Fibroblast of upper back skin (primary cell): ENCODE results near the gene FBN3.
"Not testable (repeated sequence)": the region's sequence is repeated elsewhere in the genome, so short reads cannot be mapped to it uniquely, and the experiment has no call there.

Experiments
- DNase-seq: peaks from one replicate; pipeline ENCODE4 v3.0.0-alpha.2; 2013

The FBN3 gene

GRCh38 chr19:8046569-8047165 is 102.7 kb downstream of the FBN3 start:
- no peak for DNase-seq

GRCh38 chr19:8045872-8046568 is 103.4 kb downstream of the FBN3 start:
- DNase-seq: no peak

- DNase-seq: no peak
Measured at GRCh38 chr19:8044018-8044417, 105.4 kb downstream of the FBN3 start.

GRCh38 chr19:8042900-8043299 is 106.5 kb downstream of the FBN3 start:
- no peak for DNase-seq

GRCh38 chr19:8041531-8041931 is 107.9 kb downstream of the FBN3 start:
- no peak for DNase-seq

GRCh38 chr19:8039231-8039630 is 110.2 kb downstream of the FBN3 start:
- no peak for DNase-seq

- DNase-seq: no peak
Measured at GRCh38 chr19:8038815-8039214, 110.6 kb downstream of the FBN3 start.

GRCh38 chr19:8036434-8037099 is 112.8 kb downstream of the FBN3 start:
- DNase-seq: no peak

- no peak for DNase-seq
Measured at GRCh38 chr19:8034178-8034525, 115.2 kb downstream of the FBN3 start.

- not testable (repeated sequence) for DNase-seq
Measured at GRCh38 chr19:8033287-8034177, 115.9 kb downstream of the FBN3 start.

- no peak for DNase-seq
Measured at GRCh38 chr19:8030960-8031359, 118.4 kb downstream of the FBN3 start.

- peak; percentile 37 for DNase-seq
Measured at GRCh38 chr19:8028951-8029491, 120.4 kb downstream of the FBN3 start.

GRCh38 chr19:8025316-8025715 is 124.1 kb downstream of the FBN3 start:
- no peak for DNase-seq

- not testable (repeated sequence) for DNase-seq
Measured at GRCh38 chr19:8024256-8024655, 125.1 kb downstream of the FBN3 start.

GRCh38 chr19:8023371-8023770 is 126.0 kb downstream of the FBN3 start:
- DNase-seq: no peak

GRCh38 chr19:8022275-8022674 is 127.1 kb downstream of the FBN3 start:
- no peak for DNase-seq

- no peak for DNase-seq
Measured at GRCh38 chr19:8021374-8021773, 128.0 kb downstream of the FBN3 start.

- DNase-seq: no peak
Measured at GRCh38 chr19:8020681-8021080, 128.7 kb downstream of the FBN3 start.

- DNase-seq: no peak
Measured at GRCh38 chr19:8017808-8018207, 131.6 kb downstream of the FBN3 start.
